Astrocyte of the cerebellum (primary cell): ENCODE results near the gene SMCO4.

ENCODE experiments used
- DNase-seq: peaks from one replicate; pipeline ENCODE4 v3.0.0-alpha.2; 2011; ENCODE audit warnings: low read depth
- H3K4me3 ChIP-seq: 2 replicates; pipeline ENCODE4 v1.5.1; 2011; ENCODE audit warnings: mild to moderate bottlenecking, low read depth, low read length, moderate library complexity
- in situ Hi-C: cut with HindIII; loops from 2 replicates; pipeline ENCODE4 v1.10.0; 2017; ENCODE audit warnings: low sequenced_read_pairs
- TF ChIP-seq, protein P1 (sequence below): IDR thresholded peaks from 2 replicates; pipeline ENCODE4 v1.5.1; 2012; ENCODE audit warnings: low read length, low read depth, moderate library complexity, mild to moderate bottlenecking; ENCODE audit errors: missing control alignments

Gene SMCO4

DNA sequence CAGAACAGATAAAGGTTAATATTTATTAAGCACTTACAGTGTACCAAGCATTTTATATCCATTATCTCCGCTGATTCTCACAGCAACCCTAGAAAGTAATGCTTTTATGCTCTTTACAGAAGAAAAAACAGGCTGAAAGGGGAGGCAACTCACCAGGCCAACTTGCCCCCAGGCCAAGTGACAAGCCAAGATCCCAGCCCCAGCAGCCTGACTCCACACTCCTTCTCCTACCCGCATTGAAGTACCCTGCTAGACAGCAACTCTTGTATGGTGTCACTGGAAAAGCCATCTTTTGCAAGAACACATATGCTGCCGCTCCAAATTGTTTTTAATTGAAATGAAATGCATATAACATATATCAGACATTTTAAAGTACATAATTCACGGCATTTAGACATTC, 25.6 kb downstream of the SMCO4 start:
- no peak overlapping the region for H3K4me3 ChIP-seq
- DNase-seq = no peak
- TF ChIP-seq, protein P1, sequence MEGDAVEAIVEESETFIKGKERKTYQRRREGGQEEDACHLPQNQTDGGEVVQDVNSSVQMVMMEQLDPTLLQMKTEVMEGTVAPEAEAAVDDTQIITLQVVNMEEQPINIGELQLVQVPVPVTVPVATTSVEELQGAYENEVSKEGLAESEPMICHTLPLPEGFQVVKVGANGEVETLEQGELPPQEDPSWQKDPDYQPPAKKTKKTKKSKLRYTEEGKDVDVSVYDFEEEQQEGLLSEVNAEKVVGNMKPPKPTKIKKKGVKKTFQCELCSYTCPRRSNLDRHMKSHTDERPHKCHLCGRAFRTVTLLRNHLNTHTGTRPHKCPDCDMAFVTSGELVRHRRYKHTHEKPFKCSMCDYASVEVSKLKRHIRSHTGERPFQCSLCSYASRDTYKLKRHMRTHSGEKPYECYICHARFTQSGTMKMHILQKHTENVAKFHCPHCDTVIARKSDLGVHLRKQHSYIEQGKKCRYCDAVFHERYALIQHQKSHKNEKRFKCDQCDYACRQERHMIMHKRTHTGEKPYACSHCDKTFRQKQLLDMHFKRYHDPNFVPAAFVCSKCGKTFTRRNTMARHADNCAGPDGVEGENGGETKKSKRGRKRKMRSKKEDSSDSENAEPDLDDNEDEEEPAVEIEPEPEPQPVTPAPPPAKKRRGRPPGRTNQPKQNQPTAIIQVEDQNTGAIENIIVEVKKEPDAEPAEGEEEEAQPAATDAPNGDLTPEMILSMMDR = no peak
- in situ Hi-C loops = no loop called here

DNA sequence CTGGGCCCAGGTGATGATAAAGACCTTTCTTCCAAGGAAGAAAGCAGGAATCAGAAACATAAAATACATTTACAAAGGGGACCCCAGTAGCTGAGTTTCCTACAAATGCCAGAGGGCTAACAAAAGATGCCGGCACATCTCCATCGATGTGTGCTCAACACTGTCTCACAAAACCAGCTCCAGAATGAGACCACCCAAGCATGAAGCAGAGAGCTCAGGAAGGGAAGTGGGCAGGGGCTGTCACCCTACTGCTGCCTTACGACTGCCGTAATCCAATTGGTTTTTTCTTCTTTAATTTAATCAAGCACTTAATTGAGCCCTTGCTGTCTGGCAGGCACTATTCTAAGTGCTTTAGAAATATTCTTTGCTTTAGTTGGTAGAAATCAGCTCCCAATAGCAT, 26.1 kb downstream of the SMCO4 start:
- TF ChIP-seq, protein P1 = no peak
- in situ Hi-C loops = no loop called here
- DNase-seq = no peak
- H3K4me3 ChIP-seq = no peak overlapping the region

DNA sequence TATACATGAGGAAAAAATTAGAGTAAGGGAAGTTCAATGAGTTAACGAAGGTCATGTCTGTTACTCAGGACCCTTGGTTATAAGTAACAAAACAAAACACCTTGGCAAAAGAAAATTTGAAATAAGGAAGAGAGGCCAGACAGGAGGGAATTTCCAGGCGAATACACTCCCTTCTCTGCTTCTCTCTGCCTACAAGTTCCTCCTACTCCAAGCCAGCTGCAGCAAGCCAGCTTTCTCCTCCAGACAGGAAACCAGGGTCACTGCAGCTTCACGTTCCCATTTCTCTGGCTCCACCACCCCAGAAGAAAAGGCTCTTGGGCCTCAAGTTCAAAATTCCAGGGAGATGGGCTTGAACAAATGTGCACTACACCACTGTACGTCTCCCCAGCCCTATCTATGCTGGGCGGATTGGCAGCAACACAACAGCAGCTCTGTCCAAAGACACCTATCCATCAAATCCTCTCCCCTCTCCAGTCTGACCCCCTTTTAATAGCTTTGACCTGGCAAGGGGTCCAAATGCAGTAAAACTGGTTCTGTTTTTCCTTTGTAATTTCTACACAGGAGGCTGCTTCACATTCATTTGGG, 27.7 kb downstream of the SMCO4 start:
- TF ChIP-seq, protein P1 = no peak
- no peak for DNase-seq
- in situ Hi-C loops = no loop called here
- no peak overlapping the region for H3K4me3 ChIP-seq

DNA sequence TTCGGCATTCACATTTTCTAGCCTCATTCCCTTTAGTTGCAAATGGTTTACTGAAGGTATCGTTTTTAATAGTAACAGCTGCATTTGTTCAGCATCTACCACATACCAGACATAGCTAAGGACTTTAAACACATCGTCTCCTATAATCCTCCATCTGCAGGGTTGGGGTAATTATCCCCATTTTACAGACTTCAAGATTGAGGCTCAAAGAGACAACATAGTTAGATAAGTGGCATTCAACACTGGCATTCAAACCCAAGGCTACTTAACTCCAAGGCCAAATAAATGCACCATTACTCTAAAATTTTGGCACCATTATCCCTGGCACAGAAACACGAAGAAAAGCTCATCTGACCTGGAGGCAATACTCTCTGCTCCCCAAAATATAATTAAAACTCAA, 28.5 kb downstream of the SMCO4 start:
- no peak for DNase-seq
- no peak overlapping the region for H3K4me3 ChIP-seq
- TF ChIP-seq, protein P1 = no peak
- in situ Hi-C loops = no loop called here

DNA sequence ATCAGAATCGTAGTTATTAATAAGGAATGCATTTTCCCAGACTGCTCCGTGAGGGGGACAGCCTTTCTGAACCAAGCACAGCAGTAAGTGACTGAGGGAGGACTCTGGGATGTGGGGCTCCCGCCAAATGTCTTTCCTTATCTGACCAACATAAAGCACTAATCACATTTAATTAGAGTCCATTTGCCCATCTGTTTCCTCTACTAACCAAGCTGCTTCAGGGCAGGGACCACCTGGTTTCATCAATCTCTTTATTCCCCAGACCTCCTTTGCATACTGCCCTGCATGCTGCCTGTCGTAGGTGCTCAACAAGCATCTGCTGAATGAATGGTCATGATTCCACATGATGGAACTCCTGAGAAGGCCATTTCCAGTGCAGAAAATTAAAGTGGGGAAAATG, 29.4 kb downstream of the SMCO4 start:
- TF ChIP-seq, protein P1 = no peak
- no peak for DNase-seq
- no peak overlapping the region for H3K4me3 ChIP-seq
- in situ Hi-C loops = no loop called here

DNA sequence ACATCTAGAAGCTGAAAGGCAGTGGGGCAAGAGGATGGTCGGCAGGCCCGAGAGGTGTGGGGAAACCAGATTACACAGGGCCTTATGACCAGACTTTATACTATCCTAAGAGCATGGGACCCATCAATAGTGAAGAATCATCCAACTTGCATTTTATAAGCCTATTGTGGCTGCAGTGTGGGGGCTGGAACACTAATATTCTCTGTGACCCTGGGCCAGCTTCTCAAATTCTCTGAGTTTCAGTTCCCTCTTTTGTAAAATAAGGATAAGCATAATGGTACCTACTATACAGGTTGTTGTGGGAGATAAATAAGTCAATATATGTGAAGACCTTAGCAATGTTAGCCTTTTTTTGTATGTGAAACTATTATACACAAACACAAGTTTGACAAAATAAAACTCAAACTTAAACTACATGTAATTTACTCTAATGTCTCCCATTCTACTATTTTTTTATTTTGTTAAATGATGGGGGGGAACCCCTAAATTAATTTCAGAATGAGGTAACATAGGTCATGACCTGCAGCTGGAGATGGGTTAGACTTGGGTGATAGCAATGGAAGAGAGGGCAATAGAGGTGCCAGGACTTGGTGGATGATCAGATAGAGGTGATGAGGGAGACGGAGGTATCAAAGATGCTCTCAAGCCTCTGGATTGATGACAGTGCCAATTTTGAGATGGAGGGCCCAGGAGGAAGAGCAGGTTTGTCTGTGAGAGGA, 30.1 kb downstream of the SMCO4 start:
- in situ Hi-C loops = no loop called here
- TF ChIP-seq, protein P1 = no peak
- no peak for DNase-seq
- no peak overlapping the region for H3K4me3 ChIP-seq
